ENCODE data around the gene RCOR3.

The RCOR3 gene

GRCh38 chr1:211282023-211282373 lies 22.8 kb downstream of the RCOR3 start:
- H3K36me3 Mint-ChIP-seq (ENCODE audit: low read depth) = peaks cover 50% of the 10 kb centered on the region
- DNase-seq = no peak
- no peaks in the 10 kb centered on the region for H3K4me1 Mint-ChIP-seq
- H3K9me3 Mint-ChIP-seq = no peaks in the 10 kb centered on the region
- no peak overlapping the region for H3K27ac Mint-ChIP-seq
- no peak for TF ChIP-seq CTCF (IDR thresholded peaks at IDR 0.05)
- no peaks in the 10 kb centered on the region for H3K27me3 Mint-ChIP-seq (ENCODE audit: low read depth, poor library complexity)
- H3K4me3 Mint-ChIP-seq = no peak overlapping the region

- Mint-ChIP-seq H3K27ac (no peak overlapping the region), H3K9me3 (no peaks in the 10 kb centered on the region), H3K4me3 (no peak overlapping the region), H3K4me1 (no peaks in the 10 kb centered on the region), H3K36me3 (ENCODE audit: low read depth) (peaks cover 58% of the 10 kb centered on the region), H3K27me3 (ENCODE audit: low read depth, poor library complexity) (no peaks in the 10 kb centered on the region)
- no peak for DNase-seq
- TF ChIP-seq CTCF (IDR thresholded peaks at IDR 0.05) = no peak
These were observed 26.0 kb downstream of the RCOR3 start for GRCh38 chr1:211285196-211285595.

GRCh38 chr1:211287218-211287617 lies 28.1 kb downstream of the RCOR3 start:
- no peaks in the 10 kb centered on the region for H3K4me1 Mint-ChIP-seq
- no peak for TF ChIP-seq CTCF (IDR thresholded peaks at IDR 0.05)
- no peak overlapping the region for H3K4me3 Mint-ChIP-seq
- H3K36me3 Mint-ChIP-seq (ENCODE audit: low read depth) = peaks cover 74% of the 10 kb centered on the region
- no peaks in the 10 kb centered on the region for H3K27me3 Mint-ChIP-seq (ENCODE audit: low read depth, poor library complexity)
- DNase-seq = no peak
- no peak overlapping the region for H3K27ac Mint-ChIP-seq
- H3K9me3 Mint-ChIP-seq = no peaks in the 10 kb centered on the region

GRCh38 chr1:211292411-211292810 lies 33.2 kb downstream of the RCOR3 start:
- no peaks in the 10 kb centered on the region for H3K9me3 Mint-ChIP-seq
- peaks cover 67% of the 10 kb centered on the region for H3K36me3 Mint-ChIP-seq (ENCODE audit: low read depth)
- no peak overlapping the region for H3K4me3 Mint-ChIP-seq
- DNase-seq = no peak
- no peaks in the 10 kb centered on the region for H3K27me3 Mint-ChIP-seq (ENCODE audit: low read depth, poor library complexity)
- H3K4me1 Mint-ChIP-seq = no peaks in the 10 kb centered on the region
- no peak overlapping the region for H3K27ac Mint-ChIP-seq
- TF ChIP-seq CTCF (IDR thresholded peaks at IDR 0.05) = no peak

- H3K4me1 Mint-ChIP-seq = no peaks in the 10 kb centered on the region
- H3K9me3 Mint-ChIP-seq = no peaks in the 10 kb centered on the region
- H3K36me3 Mint-ChIP-seq (ENCODE audit: low read depth) = peaks cover 80% of the 10 kb centered on the region
- no peak for DNase-seq
- no peak overlapping the region for H3K4me3 Mint-ChIP-seq
- no peaks in the 10 kb centered on the region for H3K27me3 Mint-ChIP-seq (ENCODE audit: low read depth, poor library complexity)
- TF ChIP-seq CTCF (IDR thresholded peaks at IDR 0.05) = no peak
- H3K27ac Mint-ChIP-seq = no peak overlapping the region
These were observed 37.2 kb downstream of the RCOR3 start for GRCh38 chr1:211296396-211296795.

GRCh38 chr1:211305044-211305443 lies 45.9 kb downstream of the RCOR3 start:
- H3K4me3 Mint-ChIP-seq = no peak overlapping the region
- DNase-seq = no peak
- H3K36me3 Mint-ChIP-seq (ENCODE audit: low read depth) = peaks cover 56% of the 10 kb centered on the region
- TF ChIP-seq CTCF (IDR thresholded peaks at IDR 0.05) = no peak
- no peaks in the 10 kb centered on the region for H3K27me3 Mint-ChIP-seq (ENCODE audit: low read depth, poor library complexity)
- H3K27ac Mint-ChIP-seq = no peak overlapping the region
- H3K9me3 Mint-ChIP-seq = no peaks in the 10 kb centered on the region
- no peaks in the 10 kb centered on the region for H3K4me1 Mint-ChIP-seq
